ENCODE data around the gene ADRA2C.

The ADRA2C gene

DNA sequence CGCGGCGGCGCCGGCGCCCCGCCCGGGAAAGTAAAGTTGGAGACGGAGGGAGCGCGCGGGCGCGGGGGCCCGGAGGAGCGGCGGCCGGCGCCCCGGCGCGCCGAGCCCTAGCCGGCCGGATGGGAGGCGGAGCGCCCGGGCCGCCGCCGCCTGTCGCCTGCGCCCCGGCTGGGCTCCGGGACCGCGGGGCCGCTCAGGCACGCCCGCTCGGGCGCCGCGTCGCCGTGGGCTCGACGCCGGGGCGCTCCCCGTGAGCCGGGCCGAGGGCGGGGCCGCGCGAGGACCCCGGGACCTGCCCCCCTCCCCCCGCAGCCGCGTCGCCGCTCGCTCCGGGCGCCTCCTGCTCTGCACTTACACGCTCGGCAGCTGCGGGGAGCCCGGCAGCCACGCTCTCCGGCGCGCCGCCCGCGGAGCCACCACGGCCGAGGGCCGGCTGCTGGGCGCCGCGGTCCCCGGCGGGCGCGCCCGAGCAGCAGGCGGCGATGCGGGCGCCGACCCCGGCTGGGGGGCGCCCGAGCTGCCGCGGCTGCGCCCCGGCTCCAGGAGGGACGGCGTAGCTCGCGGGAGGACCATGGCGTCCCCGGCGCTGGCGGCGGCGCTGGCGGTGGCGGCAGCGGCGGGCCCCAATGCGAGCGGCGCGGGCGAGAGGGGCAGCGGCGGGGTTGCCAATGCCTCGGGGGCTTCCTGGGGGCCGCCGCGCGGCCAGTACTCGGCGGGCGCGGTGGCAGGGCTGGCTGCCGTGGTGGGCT is at the start of gene ADRA2C:
Gene ADRA2C (plus strand): TSS at position 350 of the 749 bp plus-strand sequence. CDS start 222 bp downstream, at position 572.
- H3K9me3 ChIP-seq (ENCODE audit: low read length): no peaks in the 10 kb centered on the region
- H3F3A ChIP-seq (ENCODE audit: insufficient read depth, low read length): no peaks in the 10 kb centered on the region
- H3K9me2 ChIP-seq (ENCODE audit: low read depth, low read length): no peaks in the 10 kb centered on the region
- H3K4me1 ChIP-seq (ENCODE audit: insufficient read depth, low read length, severe bottlenecking): no peaks in the 10 kb centered on the region
- H3K79me2 ChIP-seq (ENCODE audit: insufficient read depth, low read length): no peaks in the 10 kb centered on the region
- H3K4me2 ChIP-seq (ENCODE audit: low read length): no peak within 1 kb of the TSS
- no peak within 1 kb of the TSS for H3K4me3 ChIP-seq (ENCODE audit: low read depth, low read length, poor library complexity, severe bottlenecking)
- H3K27ac ChIP-seq (ENCODE audit: low read depth, low read length, poor library complexity, severe bottlenecking): no peak within 1 kb of the TSS
- H2AFZ ChIP-seq (ENCODE audit: low read length): no peak within 1 kb of the TSS
- H3K9ac ChIP-seq (ENCODE audit: low read length): no peak within 1 kb of the TSS
- H4K20me1 ChIP-seq (ENCODE audit: insufficient read depth, low read length): no peaks in the 10 kb centered on the region
- H3K27me3 ChIP-seq (ENCODE audit: insufficient read depth, low read length): no peaks in the 10 kb centered on the region
- TF ChIP-seq, protein P1, sequence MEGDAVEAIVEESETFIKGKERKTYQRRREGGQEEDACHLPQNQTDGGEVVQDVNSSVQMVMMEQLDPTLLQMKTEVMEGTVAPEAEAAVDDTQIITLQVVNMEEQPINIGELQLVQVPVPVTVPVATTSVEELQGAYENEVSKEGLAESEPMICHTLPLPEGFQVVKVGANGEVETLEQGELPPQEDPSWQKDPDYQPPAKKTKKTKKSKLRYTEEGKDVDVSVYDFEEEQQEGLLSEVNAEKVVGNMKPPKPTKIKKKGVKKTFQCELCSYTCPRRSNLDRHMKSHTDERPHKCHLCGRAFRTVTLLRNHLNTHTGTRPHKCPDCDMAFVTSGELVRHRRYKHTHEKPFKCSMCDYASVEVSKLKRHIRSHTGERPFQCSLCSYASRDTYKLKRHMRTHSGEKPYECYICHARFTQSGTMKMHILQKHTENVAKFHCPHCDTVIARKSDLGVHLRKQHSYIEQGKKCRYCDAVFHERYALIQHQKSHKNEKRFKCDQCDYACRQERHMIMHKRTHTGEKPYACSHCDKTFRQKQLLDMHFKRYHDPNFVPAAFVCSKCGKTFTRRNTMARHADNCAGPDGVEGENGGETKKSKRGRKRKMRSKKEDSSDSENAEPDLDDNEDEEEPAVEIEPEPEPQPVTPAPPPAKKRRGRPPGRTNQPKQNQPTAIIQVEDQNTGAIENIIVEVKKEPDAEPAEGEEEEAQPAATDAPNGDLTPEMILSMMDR (IDR thresholded peaks at IDR 0.05; ENCODE audit: low read length): no peak
- no peak for TF ChIP-seq EZH2 (IDR thresholded peaks at IDR 0.05; ENCODE audit: borderline replicate concordance, low read length)
- H3K36me3 ChIP-seq (ENCODE audit: insufficient read depth, low read length): no peaks in the 10 kb centered on the region

DNA sequence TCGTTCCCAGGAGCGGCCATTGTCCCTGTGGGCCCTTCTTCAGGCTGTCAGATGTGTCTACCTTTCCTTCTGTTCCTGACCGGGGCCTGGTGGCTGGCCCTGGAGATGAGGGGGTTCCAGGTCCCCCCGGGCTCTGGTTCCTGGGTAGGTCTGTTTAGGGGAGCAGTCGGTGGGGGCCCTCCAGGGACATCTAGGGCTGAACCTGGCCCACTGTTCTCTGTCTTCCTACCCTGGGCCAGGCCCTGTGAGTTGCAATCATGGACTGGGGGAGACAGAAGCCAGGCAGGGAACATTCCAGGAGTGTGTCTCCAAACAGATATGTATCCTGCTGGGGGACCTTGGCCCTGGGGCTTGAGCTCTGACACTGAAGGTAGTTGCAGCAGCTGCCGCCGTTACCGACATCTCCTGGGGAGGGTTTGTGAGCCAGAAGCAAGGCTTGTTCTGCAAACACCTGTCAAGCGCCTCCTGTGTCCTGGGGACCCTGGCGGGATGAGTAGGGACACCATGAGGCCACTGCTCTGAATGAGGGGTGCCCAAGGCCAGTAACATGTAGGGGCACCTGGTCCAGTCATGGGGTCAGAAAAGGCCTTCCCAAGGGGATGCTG is 49.5 kb upstream of the ADRA2C start:
- H3K4me1 ChIP-seq (ENCODE audit: insufficient read depth, low read length, severe bottlenecking): no peaks in the 10 kb centered on the region
- H3K27ac ChIP-seq (ENCODE audit: low read depth, low read length, poor library complexity, severe bottlenecking): no peak overlapping the region
- no peaks in the 10 kb centered on the region for H4K20me1 ChIP-seq (ENCODE audit: insufficient read depth, low read length)
- H2AFZ ChIP-seq (ENCODE audit: low read length): no peak overlapping the region
- TF ChIP-seq, protein P1 (IDR thresholded peaks at IDR 0.05; ENCODE audit: low read length): no peak
- no peak for TF ChIP-seq EZH2 (IDR thresholded peaks at IDR 0.05; ENCODE audit: borderline replicate concordance, low read length)
- H3K36me3 ChIP-seq (ENCODE audit: insufficient read depth, low read length): no peaks in the 10 kb centered on the region
- no peak overlapping the region for H3K9ac ChIP-seq (ENCODE audit: low read length)
- no peaks in the 10 kb centered on the region for H3K79me2 ChIP-seq (ENCODE audit: insufficient read depth, low read length)
- H3K9me2 ChIP-seq (ENCODE audit: low read depth, low read length): no peaks in the 10 kb centered on the region
- H3F3A ChIP-seq (ENCODE audit: insufficient read depth, low read length): no peaks in the 10 kb centered on the region
- no peaks in the 10 kb centered on the region for H3K9me3 ChIP-seq (ENCODE audit: low read length)
- H3K27me3 ChIP-seq (ENCODE audit: insufficient read depth, low read length): no peaks in the 10 kb centered on the region
- no peak overlapping the region for H3K4me2 ChIP-seq (ENCODE audit: low read length)
- H3K4me3 ChIP-seq (ENCODE audit: low read depth, low read length, poor library complexity, severe bottlenecking): no peak overlapping the region

DNA sequence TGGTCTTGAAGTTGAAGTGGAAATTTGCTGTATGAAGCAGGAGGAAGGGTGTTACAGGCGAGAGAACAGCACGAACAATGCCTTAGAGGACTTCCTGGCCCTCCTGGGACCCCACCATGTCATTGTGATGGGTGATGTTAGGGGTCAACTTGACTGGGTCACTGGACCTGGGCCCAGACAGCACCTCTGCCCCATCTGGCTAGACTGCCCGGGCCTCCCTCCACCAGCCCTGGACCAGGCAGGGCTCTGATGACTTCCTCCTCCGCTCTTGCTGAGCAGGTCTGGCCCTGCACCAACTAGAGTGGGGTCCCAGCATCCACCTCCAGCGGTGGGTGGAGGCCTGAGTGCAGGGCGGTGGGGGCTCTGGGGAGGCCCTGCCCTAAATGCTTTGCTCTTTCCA is 48.9 kb upstream of the ADRA2C start:
- Histone ChIP-seq H3K36me3 (ENCODE audit: insufficient read depth, low read length) (no peaks in the 10 kb centered on the region), H3K4me1 (ENCODE audit: insufficient read depth, low read length, severe bottlenecking) (no peaks in the 10 kb centered on the region), H4K20me1 (ENCODE audit: insufficient read depth, low read length) (no peaks in the 10 kb centered on the region), H3K27me3 (ENCODE audit: insufficient read depth, low read length) (no peaks in the 10 kb centered on the region), H3K9ac (ENCODE audit: low read length) (no peak overlapping the region), H3F3A (ENCODE audit: insufficient read depth, low read length) (no peaks in the 10 kb centered on the region), H2AFZ (ENCODE audit: low read length) (no peak overlapping the region), H3K27ac (ENCODE audit: low read depth, low read length, poor library complexity, severe bottlenecking) (no peak overlapping the region), H3K4me3 (ENCODE audit: low read depth, low read length, poor library complexity, severe bottlenecking) (no peak overlapping the region), H3K79me2 (ENCODE audit: insufficient read depth, low read length) (no peaks in the 10 kb centered on the region), H3K9me2 (ENCODE audit: low read depth, low read length) (no peaks in the 10 kb centered on the region), H3K9me3 (ENCODE audit: low read length) (no peaks in the 10 kb centered on the region), H3K4me2 (ENCODE audit: low read length) (no peak overlapping the region)
- TF ChIP-seq EZH2 (IDR thresholded peaks at IDR 0.05; ENCODE audit: borderline replicate concordance, low read length): no peak
- TF ChIP-seq, protein P1 (IDR thresholded peaks at IDR 0.05; ENCODE audit: low read length): no peak

Data from OCI-LY1 (cell line).